HFF-Myc (cell line): Measurements from ENCODE around the gene APOL2.

Source experiments
- DNase-seq: peaks from one replicate; pipeline ENCODE4 v3.0.0-alpha.2; 2011; ENCODE audit warnings: low read depth; ENCODE audit errors: extremely low read depth
- H3K4me3 ChIP-seq: replicated peaks from 2 replicates; pipeline ENCODE4 v1.5.1; 2011; ENCODE audit warnings: low read depth, mild to moderate bottlenecking, control low read depth, low read length
- TF ChIP-seq, protein P1 (sequence below): IDR thresholded peaks from 2 replicates; pipeline ENCODE4 v1.5.1; 2012; ENCODE audit warnings: mild to moderate bottlenecking, low read depth, low read length, control low read depth; ENCODE audit errors: missing control alignments

The APOL2 gene

DNA sequence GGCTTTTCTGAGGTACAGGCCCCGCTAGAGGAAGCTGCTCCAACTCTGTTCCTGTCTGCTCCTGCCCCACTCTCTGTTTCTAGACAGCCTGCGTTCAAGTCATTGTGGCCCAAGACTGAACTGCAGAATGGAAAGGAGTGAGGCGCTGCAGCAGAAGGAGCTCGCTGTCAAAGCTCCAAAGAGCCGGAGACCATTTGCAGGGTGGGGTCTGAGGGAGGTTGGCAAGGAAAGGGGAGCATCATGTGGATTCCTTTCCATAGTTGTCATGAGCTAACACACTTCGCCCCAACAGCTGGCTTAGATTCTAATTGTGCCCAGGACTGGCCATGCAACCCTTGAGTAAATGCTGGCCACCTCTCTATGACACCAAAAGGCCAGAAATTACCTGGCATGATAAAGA, 56.5 kb downstream of the APOL2 start:
- TF ChIP-seq, protein P1, sequence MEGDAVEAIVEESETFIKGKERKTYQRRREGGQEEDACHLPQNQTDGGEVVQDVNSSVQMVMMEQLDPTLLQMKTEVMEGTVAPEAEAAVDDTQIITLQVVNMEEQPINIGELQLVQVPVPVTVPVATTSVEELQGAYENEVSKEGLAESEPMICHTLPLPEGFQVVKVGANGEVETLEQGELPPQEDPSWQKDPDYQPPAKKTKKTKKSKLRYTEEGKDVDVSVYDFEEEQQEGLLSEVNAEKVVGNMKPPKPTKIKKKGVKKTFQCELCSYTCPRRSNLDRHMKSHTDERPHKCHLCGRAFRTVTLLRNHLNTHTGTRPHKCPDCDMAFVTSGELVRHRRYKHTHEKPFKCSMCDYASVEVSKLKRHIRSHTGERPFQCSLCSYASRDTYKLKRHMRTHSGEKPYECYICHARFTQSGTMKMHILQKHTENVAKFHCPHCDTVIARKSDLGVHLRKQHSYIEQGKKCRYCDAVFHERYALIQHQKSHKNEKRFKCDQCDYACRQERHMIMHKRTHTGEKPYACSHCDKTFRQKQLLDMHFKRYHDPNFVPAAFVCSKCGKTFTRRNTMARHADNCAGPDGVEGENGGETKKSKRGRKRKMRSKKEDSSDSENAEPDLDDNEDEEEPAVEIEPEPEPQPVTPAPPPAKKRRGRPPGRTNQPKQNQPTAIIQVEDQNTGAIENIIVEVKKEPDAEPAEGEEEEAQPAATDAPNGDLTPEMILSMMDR, result no peak
- no peak for DNase-seq
- H3K4me3 ChIP-seq, result no peak overlapping the region

DNA sequence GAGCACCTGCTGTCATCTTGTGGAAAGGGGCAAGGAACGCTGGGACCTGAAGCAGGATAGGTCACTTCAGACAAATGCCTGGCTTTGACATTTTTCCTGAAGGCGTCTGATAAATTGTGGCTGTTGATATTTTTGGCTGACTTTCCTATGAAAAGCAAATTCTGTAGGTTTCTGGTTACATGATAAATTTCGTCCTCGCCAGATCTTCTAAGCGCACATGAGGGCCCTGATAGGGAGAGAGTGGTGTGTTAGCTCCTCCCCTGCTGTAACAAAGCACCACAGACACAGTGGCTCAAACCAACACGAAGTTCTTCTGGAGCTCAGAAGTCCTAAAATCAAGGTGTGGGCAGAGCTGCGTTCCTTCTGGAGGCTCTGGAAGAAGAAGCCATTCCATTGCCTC, 57.3 kb downstream of the APOL2 start:
- TF ChIP-seq, protein P1, result no peak
- DNase-seq, result no peak
- H3K4me3 ChIP-seq, result no peak overlapping the region

DNA sequence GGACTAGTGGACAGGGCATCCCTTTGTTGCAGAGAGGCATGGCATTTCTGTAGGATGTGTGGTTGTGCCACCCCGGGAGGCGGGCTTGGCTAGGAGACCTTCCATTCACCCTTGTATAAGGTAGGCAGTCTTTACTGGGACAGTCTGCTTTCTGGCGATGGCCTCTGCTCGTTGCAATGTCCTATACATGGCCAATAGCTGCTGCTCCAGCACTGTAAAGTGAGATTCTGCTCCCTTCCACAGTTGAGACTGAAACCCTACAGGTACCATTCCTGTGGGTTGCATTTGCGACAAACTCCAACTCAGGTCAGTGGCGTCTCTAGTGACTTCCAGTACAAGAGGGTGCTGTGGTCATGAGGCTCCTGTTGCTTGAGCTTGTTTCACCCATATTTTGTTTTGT, 58.4 kb downstream of the APOL2 start:
- TF ChIP-seq, protein P1, result no peak
- H3K4me3 ChIP-seq, result no peak overlapping the region
- DNase-seq, result no peak

DNA sequence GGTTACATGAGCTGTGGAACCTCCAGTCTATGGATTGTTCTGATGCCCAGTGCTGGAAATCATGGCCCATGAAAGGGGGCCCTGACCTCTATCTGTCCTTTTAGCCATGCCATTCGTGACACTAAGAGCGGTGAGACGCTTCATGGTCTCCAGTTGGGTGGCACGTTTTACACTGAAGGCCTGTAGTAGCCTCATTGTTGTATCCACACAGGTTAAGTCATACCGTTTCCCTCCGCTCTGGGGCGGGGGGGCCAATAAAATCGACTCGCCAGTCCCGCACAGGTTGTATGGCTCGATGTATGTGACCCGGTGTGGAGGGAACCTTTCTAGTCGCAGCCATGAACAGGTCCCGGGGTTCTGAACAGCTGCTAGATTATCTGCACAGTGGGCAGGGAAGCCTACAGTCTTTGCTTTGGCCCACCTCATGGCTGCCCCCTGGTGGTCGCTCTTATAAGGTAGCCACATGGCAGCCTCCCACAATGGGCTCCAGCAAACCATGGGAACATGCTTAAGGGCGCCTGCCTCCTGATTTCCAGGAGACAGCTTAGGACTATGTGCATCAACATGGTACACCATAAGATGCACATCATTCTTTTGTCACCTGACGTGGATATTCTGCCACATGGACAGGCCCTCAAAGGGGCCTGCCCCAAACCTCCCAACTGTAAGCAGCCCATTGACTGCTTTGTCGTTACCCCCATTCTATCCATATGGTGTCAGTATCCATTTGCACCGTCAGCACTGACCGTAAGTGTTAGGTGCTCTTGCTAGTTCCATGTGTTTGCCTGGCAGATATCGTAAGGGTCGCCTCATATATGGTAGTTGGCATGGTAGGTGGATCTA, 59.1 kb downstream of the APOL2 start:
- no peak overlapping the region for H3K4me3 ChIP-seq
- DNase-seq, result no peak
- TF ChIP-seq, protein P1, result peak; percentile 85

DNA sequence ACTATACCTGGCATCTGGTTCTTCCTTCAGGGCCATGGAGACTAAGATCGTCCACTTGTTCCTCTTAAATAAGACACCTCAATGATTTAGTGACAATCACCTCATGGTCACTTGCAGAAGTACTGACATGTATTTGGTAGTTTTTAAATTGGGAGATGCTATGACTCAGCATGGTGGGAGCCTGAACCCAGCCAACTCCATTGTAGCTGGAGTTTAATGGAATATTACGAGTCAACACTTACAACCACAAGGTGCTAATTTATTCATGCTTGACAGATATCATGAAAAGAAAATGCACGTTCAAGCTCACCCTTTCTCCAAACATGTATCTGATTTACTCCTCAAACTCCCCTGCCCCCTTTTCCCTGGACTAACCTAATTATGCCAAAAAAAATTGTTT, 62.2 kb downstream of the APOL2 start:
- DNase-seq, result no peak
- H3K4me3 ChIP-seq, result no peak overlapping the region
- TF ChIP-seq, protein P1, result no peak
